ENCODE results near the gene PELI2.

- no peak for TF ChIP-seq POLR2A (IDR thresholded peaks at IDR 0.05)
- TF ChIP-seq CTCF (IDR thresholded peaks at IDR 0.05), result no peak
These were observed 142.8 kb downstream of the PELI2 start for GRCh38 chr14:56261046-56261445.
